ENCODE results near the gene SLITRK3. TPM values are rescaled to one million over a fixed set of nuclear protein-coding genes. Genes with fewer than 3 reads are reported as not detected.

Gene SLITRK3
- polyA plus RNA-seq, 1 experiment, result not detected

DNA sequence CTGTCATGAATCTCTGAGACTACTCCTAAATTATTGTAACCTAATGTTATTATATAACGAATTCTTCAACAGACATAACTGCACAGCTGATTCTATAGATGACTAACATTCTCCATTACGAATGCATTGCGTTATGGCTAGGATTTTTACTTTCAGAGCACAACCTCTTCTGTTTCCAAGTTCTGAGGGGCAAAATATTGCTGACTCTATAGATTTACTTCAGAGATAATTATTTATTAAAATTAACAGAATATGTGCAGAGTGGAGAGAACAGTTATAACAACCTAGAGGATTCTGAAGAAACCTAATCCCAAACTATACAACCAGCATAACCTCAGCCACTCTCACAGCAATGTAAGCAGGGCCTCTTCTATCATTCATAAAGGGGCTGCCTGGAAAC lies 25.9 kb downstream of the SLITRK3 start:
- H3K4me3 ChIP-seq (ENCODE audit: low read depth, low read length), result no peak overlapping the region
- ChIA-PET CTCF (no interaction called here), POLR2A (no interaction called here)
- no peak for DNase-seq (ENCODE audit: low read depth)
- no peak for TF ChIP-seq CTCF (IDR thresholded peaks at IDR 0.05; ENCODE audit: insufficient read depth, low read depth, low read length)
- no peaks in the 10 kb centered on the region for H3K27me3 ChIP-seq (ENCODE audit: control insufficient read depth, insufficient read depth, low read length)
- H3K36me3 ChIP-seq (ENCODE audit: control insufficient read depth, insufficient read depth, low read length), result no peaks in the 10 kb centered on the region

DNA sequence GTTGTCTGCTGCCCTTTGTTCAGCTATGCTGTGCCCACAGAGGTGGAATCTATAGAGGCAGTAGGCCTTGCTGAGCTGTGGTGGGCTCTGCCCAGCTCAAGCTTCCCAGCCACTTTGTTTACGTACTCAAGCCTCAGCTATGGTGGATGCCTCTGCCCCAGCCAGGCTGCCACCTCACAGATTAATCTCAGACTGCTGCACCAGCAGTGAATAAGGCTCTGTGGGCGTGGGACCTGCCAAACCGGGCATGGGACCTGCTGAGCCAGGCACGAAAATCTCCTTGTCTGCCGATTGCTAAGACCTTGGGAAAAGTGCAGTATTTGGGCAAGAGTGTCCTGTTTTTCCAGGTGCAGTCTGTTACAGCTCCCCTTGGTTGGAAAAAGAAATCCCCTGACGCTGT lies 26.8 kb downstream of the SLITRK3 start:
- TF ChIP-seq CTCF (IDR thresholded peaks at IDR 0.05; ENCODE audit: insufficient read depth, low read depth, low read length), result no peak
- no peak for DNase-seq (ENCODE audit: low read depth)
- Histone ChIP-seq H3K27me3 (ENCODE audit: control insufficient read depth, insufficient read depth, low read length) (no peaks in the 10 kb centered on the region), H3K36me3 (ENCODE audit: control insufficient read depth, insufficient read depth, low read length) (no peaks in the 10 kb centered on the region), H3K4me3 (ENCODE audit: low read depth, low read length) (no peak overlapping the region)
- ChIA-PET CTCF (no interaction called here), POLR2A (no interaction called here)

DNA sequence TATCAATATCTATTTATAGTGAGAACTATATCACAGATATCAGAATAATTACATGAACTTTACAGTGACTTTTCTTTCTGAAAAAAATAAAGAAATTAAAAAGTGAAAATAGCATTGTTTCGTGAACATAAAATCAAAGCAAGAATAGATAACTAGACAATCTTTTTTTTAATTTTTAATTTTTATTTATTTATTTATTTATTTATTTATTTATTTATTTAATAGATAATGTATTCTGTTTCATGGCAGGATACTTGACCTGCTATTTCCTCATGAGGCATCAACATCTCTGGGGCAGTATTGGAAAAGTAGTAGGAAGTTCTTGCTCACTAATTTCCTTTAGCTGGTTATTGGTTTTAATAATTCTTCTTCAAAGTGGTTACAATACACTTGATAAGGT lies 33.3 kb downstream of the SLITRK3 start:
- POLR2A ChIA-PET, result no interaction called here
- CTCF ChIA-PET, result interaction anchor here (1.4 kb wide), 1 partner anchor 14 kb away, joined by 3 read pairs; no protein-coding TSS in a partner anchor
- Histone ChIP-seq H3K27me3 (ENCODE audit: control insufficient read depth, insufficient read depth, low read length) (no peaks in the 10 kb centered on the region), H3K4me3 (ENCODE audit: low read depth, low read length) (no peak overlapping the region), H3K36me3 (ENCODE audit: control insufficient read depth, insufficient read depth, low read length) (no peaks in the 10 kb centered on the region)
- no peak for DNase-seq (ENCODE audit: low read depth)
- no peak for TF ChIP-seq CTCF (IDR thresholded peaks at IDR 0.05; ENCODE audit: insufficient read depth, low read depth, low read length)

GRCh38 chr3:165159760-165160421 lies 36.3 kb downstream of the SLITRK3 start:
- no peak for TF ChIP-seq CTCF (IDR thresholded peaks at IDR 0.05; ENCODE audit: insufficient read depth, low read depth, low read length)
- ChIA-PET POLR2A (no interaction called here), CTCF (interaction anchor here (0.7 kb wide), 1 partner anchor 1902 kb away, joined by 3 read pairs; no protein-coding TSS in a partner anchor)

GRCh38 chr3:165158011-165158410 lies 38.2 kb downstream of the SLITRK3 start:
- H3K36me3 ChIP-seq (ENCODE audit: control insufficient read depth, insufficient read depth, low read length), result no peaks in the 10 kb centered on the region
- POLR2A ChIA-PET, result no interaction called here
- no peak for DNase-seq (ENCODE audit: low read depth)
- CTCF ChIA-PET, result no interaction called here
- no peaks in the 10 kb centered on the region for H3K27me3 ChIP-seq (ENCODE audit: control insufficient read depth, insufficient read depth, low read length)
- TF ChIP-seq CTCF (IDR thresholded peaks at IDR 0.05; ENCODE audit: insufficient read depth, low read depth, low read length), result no peak
- no peak overlapping the region for H3K4me3 ChIP-seq (ENCODE audit: low read depth, low read length)

More at GRCh38 chr3:165159760-165160421, 36.3 kb downstream of the SLITRK3 start:
- no peak for DNase-seq (ENCODE audit: low read depth)
- Histone ChIP-seq H3K36me3 (ENCODE audit: control insufficient read depth, insufficient read depth, low read length) (no peaks in the 10 kb centered on the region), H3K27me3 (ENCODE audit: control insufficient read depth, insufficient read depth, low read length) (no peaks in the 10 kb centered on the region), H3K4me3 (ENCODE audit: low read depth, low read length) (no peak overlapping the region)

All from BJ (cell line).